Neuronal stem cell (in vitro differentiated cells): Measurements from ENCODE around the gene RPS27A. TPM values are rescaled to one million over a fixed set of nuclear protein-coding genes. Genes with fewer than 3 reads are reported as not detected.
A peak's percentile ranks its signal among the peaks of the same experiment; 100 is the strongest.
"Not testable (repeated sequence)": the region's sequence is repeated elsewhere in the genome, so short reads cannot be mapped to it uniquely, and the experiment has no call there.

Source experiments
- DNase-seq: peaks from one replicate; pipeline ENCODE4 v3.0.0-alpha.2; 2013; ENCODE audit warnings: low spot score
- H2AFZ ChIP-seq: one replicate; pipeline ENCODE4 v1.6.1; 2013; ENCODE audit warnings: mild to moderate bottlenecking, low read length, inconsistent platforms
- H2AK5ac ChIP-seq: 2 replicates; pipeline ENCODE4 v1.6.1; 2013; ENCODE audit warnings: low read depth, mild to moderate bottlenecking, inconsistent platforms, low read length, moderate library complexity, mixed read lengths
- H2BK120ac ChIP-seq: 2 replicates; pipeline ENCODE4 v1.6.1; 2013; ENCODE audit warnings: low read depth, mild to moderate bottlenecking, inconsistent platforms, low read length, moderate library complexity, mixed read lengths
- H2BK12ac ChIP-seq: one replicate; pipeline ENCODE4 v1.6.1; 2013; ENCODE audit warnings: low read length, inconsistent platforms
- H2BK15ac ChIP-seq: 2 replicates; pipeline ENCODE4 v1.6.1; 2013; ENCODE audit warnings: mild to moderate bottlenecking, low read length, inconsistent platforms, mixed read lengths
- H2BK5ac ChIP-seq: one replicate; pipeline ENCODE4 v1.6.1; 2013; ENCODE audit warnings: inconsistent platforms, mild to moderate bottlenecking, low read length, moderate library complexity
- H3K14ac ChIP-seq: one replicate; pipeline ENCODE4 v1.6.1; 2013; ENCODE audit warnings: low read length, inconsistent platforms
- H3K18ac ChIP-seq: 2 replicates; pipeline ENCODE4 v1.6.1; 2013; ENCODE audit warnings: low read length, inconsistent platforms
- H3K23ac ChIP-seq: 2 replicates; pipeline ENCODE4 v1.6.1; 2013; ENCODE audit warnings: low read depth, mild to moderate bottlenecking, mixed read lengths, low read length, inconsistent platforms; ENCODE audit not compliant: poor library complexity
- H3K27ac ChIP-seq: replicated peaks from 3 replicates; pipeline ENCODE4 v1.5.1; 2013; ENCODE audit warnings: low read length, inconsistent platforms
- H3K27me3 ChIP-seq, 3 experiments: 2 replicates each; pipeline ENCODE4 v1.6.1; 2013; ENCODE audit warnings: low read length in 3 of 3, mild to moderate bottlenecking in 2 of 3, inconsistent platforms in 1 of 3, low read depth in 1 of 3, mixed read lengths in 1 of 3, moderate library complexity in 1 of 3; ENCODE audit not compliant: control insufficient read depth in 3 of 3, insufficient read depth in 3 of 3
- H3K36me3 ChIP-seq, 2 donors: replicated peaks in 1 of 2; 2 replicates each; pipeline ENCODE4 v1.6.1; 2013; ENCODE audit warnings: low read length in 2 of 2; ENCODE audit not compliant: control insufficient read depth in 2 of 2, insufficient read depth in 2 of 2
- H3K4ac ChIP-seq: 2 replicates; pipeline ENCODE4 v1.6.1; 2013; ENCODE audit warnings: inconsistent platforms, mild to moderate bottlenecking, low read length, moderate library complexity
- H3K4me1 ChIP-seq, 2 donors: 1 replicate in 1 of 2; 2 replicates in 1 of 2; pipeline ENCODE4 v1.6.1; 2013; ENCODE audit warnings: low read length in 2 of 2, low read depth in 1 of 2; ENCODE audit not compliant: control insufficient read depth in 2 of 2, insufficient read depth in 1 of 2
- H3K4me2 ChIP-seq: one replicate; pipeline ENCODE4 v1.6.1; 2013; ENCODE audit warnings: mild to moderate bottlenecking, low read length, inconsistent platforms; ENCODE audit not compliant: insufficient read depth, poor library complexity, severe bottlenecking
- H3K4me3 ChIP-seq, 2 donors: 2 replicates each; pipeline ENCODE4 v1.5.1; 2013; ENCODE audit warnings: low read length in 2 of 2, mild to moderate bottlenecking in 2 of 2, inconsistent platforms in 1 of 2, moderate library complexity in 1 of 2
- H3K79me1 ChIP-seq: one replicate; pipeline ENCODE4 v1.6.1; 2013; ENCODE audit warnings: low read depth, mild to moderate bottlenecking, inconsistent platforms, low read length, moderate library complexity
- H3K9ac ChIP-seq: one replicate; pipeline ENCODE4 v1.6.1; 2013; ENCODE audit warnings: mild to moderate bottlenecking, low read depth, low read length, inconsistent platforms; ENCODE audit not compliant: poor library complexity
- H3K9me3 ChIP-seq, 2 donors: replicated peaks in 1 of 2; 2 replicates each; pipeline versions ENCODE3 to v1.6.1; 2013; ENCODE audit warnings: low read length in 2 of 2, mild to moderate bottlenecking in 2 of 2, inconsistent platforms in 1 of 2, low read depth in 1 of 2, mixed read lengths in 1 of 2, moderate library complexity in 1 of 2; ENCODE audit not compliant: control insufficient read depth in 2 of 2, insufficient read depth in 1 of 2
- H4K8ac ChIP-seq: one replicate; pipeline ENCODE4 v1.6.1; 2013; ENCODE audit warnings: low read depth, mild to moderate bottlenecking, inconsistent platforms, low read length, moderate library complexity
- H4K91ac ChIP-seq: one replicate; pipeline ENCODE4 v1.6.1; 2013; ENCODE audit warnings: low read length, low read depth, mild to moderate bottlenecking, inconsistent platforms; ENCODE audit not compliant: poor library complexity
- WGBS, 2 donors: extraction: QIAGEN DNeasy Blood & Tissue Kit; methylation state at CpG; one replicate each; pipeline ENCODE4 v1.1.7; 2013; ENCODE audit warnings: missing lambda C conversion rate in 2 of 2, mixed read lengths in 1 of 2; ENCODE audit not compliant: insufficient read length in 2 of 2, insufficient replicate concordance in 1 of 2; ENCODE audit errors: extremely low coverage in 2 of 2; 5-methylcytosine and 5-hydroxymethylcytosine counted together
- polyA plus RNA-seq, 2 experiments: library from polyadenylated mRNA; stranded (reverse); fragments of 200-250 nt; gene quantifications; one replicate each; pipeline ENCODE4 v1.2.3, GENCODE V29; 2013

The RPS27A gene
- 2,163 TPM for polyA plus RNA-seq (2013, experiment 1 of 2)
- 2,203 TPM for polyA plus RNA-seq (2013, experiment 2 of 2)

DNA sequence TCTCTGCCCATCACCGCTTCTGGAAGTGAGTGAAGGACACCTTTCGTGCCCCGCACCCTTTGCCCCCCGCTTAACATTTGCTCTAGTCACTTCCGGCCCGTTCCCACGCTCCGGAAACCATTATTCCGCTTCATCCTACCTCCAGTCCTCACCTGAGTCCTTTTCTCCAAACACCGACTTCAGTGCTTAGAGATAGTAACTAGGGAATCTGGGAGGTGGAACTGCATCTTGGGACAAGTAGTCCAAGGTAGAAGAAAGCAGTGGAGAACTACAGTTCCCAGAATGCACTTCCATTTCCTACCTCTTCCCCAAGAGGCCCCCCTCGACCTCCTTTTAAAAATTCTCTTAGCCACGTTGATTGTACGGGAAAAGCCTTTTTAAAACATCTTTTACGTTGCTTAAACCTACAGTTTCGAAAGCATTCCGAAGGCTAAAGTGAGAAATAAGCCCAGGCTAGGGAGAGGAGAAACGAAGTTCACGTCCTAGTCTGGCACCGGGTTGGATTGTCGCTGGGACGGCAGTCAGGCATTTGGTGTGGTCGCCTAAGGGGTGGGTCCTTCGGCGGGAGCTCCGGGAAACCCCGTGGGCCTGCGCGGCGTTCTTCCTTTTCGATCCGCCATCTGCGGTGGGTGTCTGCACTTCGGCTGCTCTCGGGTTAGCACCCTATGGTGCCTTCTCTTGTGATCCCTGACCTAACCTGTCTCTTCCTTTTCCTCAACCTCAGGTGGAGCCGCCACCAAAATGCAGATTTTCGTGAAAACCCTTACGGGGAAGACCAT lies at the start of gene RPS27A, which contains the start of gene CLHC1:
TSS of gene RPS27A (plus strand) at position 605 of the 779 bp plus-strand sequence. CDS start at position 742, 137 bp downstream.
TSS of gene CLHC1 (minus strand) at position 210 of the 779 bp plus-strand sequence. CDS start 9,882 bp downstream, outside the sequence.
- no peak within 1 kb of the TSS for H4K8ac ChIP-seq

DNA sequence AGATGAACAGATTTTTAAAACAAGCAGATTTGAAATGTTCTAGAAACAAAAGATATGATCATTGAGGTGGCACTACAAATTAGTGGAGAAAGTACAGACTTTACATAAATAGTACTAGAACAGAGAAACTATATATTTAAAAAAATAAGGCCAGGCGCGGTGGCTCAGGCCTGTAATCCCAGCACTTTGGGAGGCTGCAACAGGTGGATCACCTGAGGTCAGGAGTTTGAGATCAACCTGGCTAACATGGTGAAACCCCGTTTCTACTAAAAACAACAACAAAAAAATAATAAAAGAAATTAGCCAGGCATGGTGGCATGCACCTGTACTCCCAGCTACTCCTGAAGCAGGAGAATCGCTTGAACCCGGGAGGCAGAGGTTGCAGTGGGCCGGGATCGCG lies 45.7 kb upstream of the RPS27A start:
- not testable (repeated sequence) for H2BK5ac ChIP-seq

More for the DNA sequence above, at the start of gene RPS27A, which contains the start of gene CLHC1:
- no CpG with 5 or more reads among the region's 37 CpGs for WGBS, 2 donors
- H3K27ac ChIP-seq = peak within 1 kb of the TSS; percentile 58
- H3K18ac ChIP-seq = peak within 1 kb of the TSS; percentile 82
- H3K9me3 ChIP-seq = no peaks in the 10 kb centered on the region
- no peak within 1 kb of the TSS for H2BK120ac ChIP-seq
- H3K4me3 ChIP-seq = peak within 1 kb of the TSS; percentile 64 to 93
- peaks cover 5 to 9% of the 10 kb centered on the region in 2 donors for H3K4me1 ChIP-seq
- H2BK12ac ChIP-seq = no peak within 1 kb of the TSS
- peak within 1 kb of the TSS; percentile 78 for H3K4me2 ChIP-seq
- no peak within 1 kb of the TSS for H2BK5ac ChIP-seq
- H3K9ac ChIP-seq = peak within 1 kb of the TSS; percentile 92
- H3K79me1 ChIP-seq = peaks cover 2% of the 10 kb centered on the region
- peak within 1 kb of the TSS; percentile 6 for H2AK5ac ChIP-seq
- H3K23ac ChIP-seq = peak within 1 kb of the TSS; percentile 53
- no peak within 1 kb of the TSS for H2BK15ac ChIP-seq
- no peak within 1 kb of the TSS for H3K4ac ChIP-seq
- peak within 1 kb of the TSS; percentile 25 for H3K14ac ChIP-seq
- peak within 1 kb of the TSS; percentile 85 for H2AFZ ChIP-seq
- DNase-seq = peak; percentile 92
- peaks cover 9 to 55% of the 10 kb centered on the region in 2 donors for H3K36me3 ChIP-seq
- no peaks in the 10 kb centered on the region for H3K27me3 ChIP-seq
- no peak within 1 kb of the TSS for H4K91ac ChIP-seq

GRCh38 chr2:55191888-55192287 lies 40.6 kb upstream of the RPS27A start:
- H3K9ac ChIP-seq, H3K4me3 ChIP-seq, H2BK12ac ChIP-seq, H3K23ac ChIP-seq, H3K27me3 ChIP-seq, H4K91ac ChIP-seq, H3K4me2 ChIP-seq, H2BK120ac ChIP-seq, H3K9me3 ChIP-seq, H2AK5ac ChIP-seq, H3K14ac ChIP-seq, H3K4ac ChIP-seq, H4K8ac ChIP-seq, H2BK15ac ChIP-seq, H2BK5ac ChIP-seq, H2AFZ ChIP-seq, H3K27ac ChIP-seq, H3K79me1 ChIP-seq, H3K4me1 ChIP-seq, DNase-seq, H3K18ac ChIP-seq: not testable (repeated sequence)
- H3K36me3 ChIP-seq = peaks cover 2 to 42% of the 10 kb centered on the region in 2 donors
- no CpG with 5 or more reads among the region's 2 CpGs for WGBS, 2 donors

More for the DNA sequence above, 45.7 kb upstream of the RPS27A start:
- DNase-seq, H3K9me3 ChIP-seq, H3K14ac ChIP-seq, H3K23ac ChIP-seq, H3K4me2 ChIP-seq, H4K8ac ChIP-seq, H3K4me1 ChIP-seq, H3K79me1 ChIP-seq, H3K4me3 ChIP-seq, H2BK12ac ChIP-seq, H2AK5ac ChIP-seq, H3K4ac ChIP-seq, H4K91ac ChIP-seq, H3K9ac ChIP-seq, H2BK120ac ChIP-seq, H3K27me3 ChIP-seq, H2BK15ac ChIP-seq, H2AFZ ChIP-seq, H3K36me3 ChIP-seq, H3K18ac ChIP-seq, H3K27ac ChIP-seq: not testable (repeated sequence)
- no CpG with 5 or more reads among the region's 8 CpGs for WGBS, 2 donors

- no CpG with 5 or more reads among the region's 2 CpGs for WGBS, 2 donors
- no peaks in the 10 kb centered on the region for H3K27me3 ChIP-seq
These were observed 36.0 kb upstream of the RPS27A start for GRCh38 chr2:55196526-55196925.

More at GRCh38 chr2:55196526-55196925, 36.0 kb upstream of the RPS27A start:
- Histone ChIP-seq H3K18ac (no peak overlapping the region), H2BK15ac (no peak overlapping the region), H2BK12ac (no peak overlapping the region), H2AK5ac (no peak overlapping the region), H3K36me3 (peaks cover 2 to 68% of the 10 kb centered on the region in 2 donors), H3K4me1 (no peaks in the 10 kb centered on the region), H3K4ac (no peak overlapping the region), H3K4me2 (no peak overlapping the region), H3K14ac (no peak overlapping the region), H2BK120ac (no peak overlapping the region), H3K23ac (no peak overlapping the region), H3K9ac (no peak overlapping the region), H2AFZ (no peak overlapping the region), H3K27ac (no peak overlapping the region), H2BK5ac (no peak overlapping the region), H3K79me1 (no peaks in the 10 kb centered on the region), H4K91ac (no peak overlapping the region), H3K4me3 (no peak overlapping the region), H3K9me3 (peaks cover 0 to 16% of the 10 kb centered on the region in 2 donors), H4K8ac (no peak overlapping the region)
- no peak for DNase-seq
